HepG2 (cell line): ENCODE results near the gene GFRA4. TPM values are rescaled to one million over a fixed set of nuclear protein-coding genes. Genes with fewer than 3 reads are reported as not detected.
A peak's percentile ranks its signal among the peaks of the same experiment; 100 is the strongest.

Experiments used
- ATAC-seq: fragments of 200-7000 bp; cut with Tn5 transposase; 3 replicates; pipeline ENCODE4 v1.9.1; 2020; ENCODE audit warnings: mild to moderate bottlenecking, moderate library complexity
- BruUV-seq: library from RNA; stranded (reverse); fragments of 400-500 nt; replicated peaks from 2 replicates; lab custom pipeline; 2021; lab: Mats Ljungman, UMichigan
- CTCF ChIA-PET: fragments of 300-600 bp; formaldehyde crosslinking; extraction: SDS; loops from one replicate; lab custom pipeline; 2021; ENCODE audit warnings: low total read pairs, inconsistent platforms, low intra/inter-chr PET ratio; lab: Yijun Ruan, JAX
- POLR2A ChIA-PET: fragments of 350-600 bp; sonication (Branson Sonifier 250); formaldehyde crosslinking; loops from one replicate; lab custom pipeline; 2020; ENCODE audit warnings: antibody characterized with exemption, inconsistent platforms; lab: Yijun Ruan, JAX
- DNase-seq: peaks from one replicate; pipeline ENCODE4 v3.0.0-alpha.2; 2015; ENCODE audit warnings: low spot score
- FAIRE-seq: peaks from 3 replicates; lab custom pipeline; 2011; peaks lifted over from hg19 to GRCh38; lab: Jason Lieb, UNC
- H2AFZ ChIP-seq: one replicate; pipeline ENCODE4 v1.6.1; 2011; ENCODE audit warnings: low read length, inconsistent platforms
- H3K27ac ChIP-seq: fragments of 300-600 bp; 3 replicates; pipeline ENCODE4 v1.8.0; 2011; ENCODE audit warnings: mixed run types, mild to moderate bottlenecking, mixed read lengths, low read length, inconsistent platforms; ENCODE audit not compliant: insufficient read depth; ENCODE audit errors: extremely low read length
- H3K27me3 ChIP-seq, 2 experiments: fragments of 200-600 bp in 1 of 2; 2 replicates in 1 of 2; 3 replicates in 1 of 2; pipeline versions ENCODE4 v1.6.0 to v1.8.0; 2011; ENCODE audit warnings: low read length in 2 of 2, mild to moderate bottlenecking in 2 of 2, moderate library complexity in 2 of 2, inconsistent platforms in 1 of 2; ENCODE audit not compliant: insufficient read depth in 2 of 2, control insufficient read depth in 1 of 2
- H3K36me3 ChIP-seq, 2 experiments: fragments of 200-600 bp in 1 of 2; replicated peaks in 1 of 2; 2 replicates in 1 of 2; 3 replicates in 1 of 2; pipeline versions ENCODE4 v1.5.1 to v1.8.0; 2011; ENCODE audit warnings: low read length in 2 of 2, inconsistent platforms in 1 of 2; ENCODE audit not compliant: insufficient read depth in 2 of 2, control insufficient read depth in 1 of 2
- H3K4me1 ChIP-seq: 2 replicates; pipeline ENCODE4 v1.5.1; 2012; ENCODE audit warnings: low read length, inconsistent platforms; ENCODE audit not compliant: insufficient read depth
- H3K4me2 ChIP-seq: 2 replicates; pipeline ENCODE4 v1.6.0; 2011; ENCODE audit warnings: low read depth, low read length, inconsistent platforms
- H3K4me3 ChIP-seq, 3 experiments: fragments of 200-600 bp in 1 of 3; sonication (generic), shearing (Covaris generic) in 1 of 3; replicated peaks in 1 of 3; 2 replicates each; pipeline ENCODE4 v1.5.1; 2011 to 2016; ENCODE audit warnings: low read length in 3 of 3, inconsistent platforms in 2 of 3, low read depth in 2 of 3, mild to moderate bottlenecking in 2 of 3, control low read depth in 1 of 3, mixed read lengths in 1 of 3; ENCODE audit not compliant: insufficient read depth in 1 of 3
- H3K79me2 ChIP-seq: one replicate; pipeline ENCODE4 v1.6.1; 2011; ENCODE audit warnings: low read length, inconsistent platforms; ENCODE audit not compliant: insufficient read depth
- H3K9ac ChIP-seq: 2 replicates; pipeline ENCODE4 v1.6.0; 2011; ENCODE audit warnings: mild to moderate bottlenecking, low read depth, low read length, inconsistent platforms; ENCODE audit not compliant: insufficient read depth
- H3K9me3 ChIP-seq: 2 replicates; pipeline ENCODE4 v1.5.1; 2012; ENCODE audit warnings: mild to moderate bottlenecking, low read length
- H4K20me1 ChIP-seq: 2 replicates; pipeline ENCODE4 v1.6.0; 2011; ENCODE audit warnings: inconsistent platforms, mild to moderate bottlenecking, low read length, moderate library complexity; ENCODE audit not compliant: insufficient read depth
- ISX ChIP-seq: sonication (generic); formaldehyde crosslinking; conservative IDR thresholded peaks from 2 replicates; pipeline ENCODE4 v1.5.0; 2020; ENCODE audit warnings: missing genetic modification reagents
- JARID2 ChIP-seq: sonication (generic); formaldehyde crosslinking; IDR thresholded peaks from 2 replicates; pipeline ENCODE4 v1.8.1; 2023; ENCODE audit warnings: missing genetic modification reagents, inconsistent platforms; ENCODE audit not compliant: insufficient replicate concordance
- JUND ChIP-seq: sonication (generic); formaldehyde crosslinking; IDR thresholded peaks from 2 replicates; pipeline ENCODE4 v1.8.0; 2022; ENCODE audit warnings: mild to moderate bottlenecking, missing genetic modification reagents
- KLF13 ChIP-seq: sonication (generic); formaldehyde crosslinking; IDR thresholded peaks from 2 replicates; pipeline ENCODE4 v1.4.0; 2020; ENCODE audit warnings: mild to moderate bottlenecking, missing genetic modification reagents
- MIER2 ChIP-seq: IDR thresholded peaks from 2 replicates; pipeline ENCODE4 v1.6.1; 2016; ENCODE audit warnings: missing biosample characterization, missing genetic modification reagents
- MLLT10 ChIP-seq: sonication (generic); formaldehyde crosslinking; IDR thresholded peaks from 2 replicates; pipeline ENCODE4 v1.4.0; 2020; ENCODE audit warnings: missing genetic modification reagents
- MTA3 ChIP-seq: sonication (generic); formaldehyde crosslinking; IDR thresholded peaks from 2 replicates; pipeline ENCODE4 v1.4.0; 2020; ENCODE audit warnings: missing genetic modification reagents
- PHB2 ChIP-seq: fragments of 450-650 bp; IDR thresholded peaks from 2 replicates; pipeline ENCODE4 v1.6.1; 2018; ENCODE audit not compliant: partially characterized antibody
- POLR2A ChIP-seq, 2 experiments: IDR thresholded peaks; 2 replicates each; pipeline ENCODE4 v1.6.1; 2011; ENCODE audit warnings: low read depth in 2 of 2, low read length in 2 of 2, mild to moderate bottlenecking in 1 of 2, moderate library complexity in 1 of 2; ENCODE audit not compliant: insufficient read depth in 1 of 2
- RBM22 ChIP-seq: fragments of 200-400 bp; formaldehyde crosslinking; optimal IDR thresholded peaks from 2 replicates; pipeline ENCODE3; 2017; ENCODE audit warnings: mild to moderate bottlenecking, low read length, moderate library complexity
- SAFB2 ChIP-seq: sonication (generic); formaldehyde crosslinking; IDR thresholded peaks from 2 replicates; pipeline ENCODE4 v1.5.1; 2020; ENCODE audit warnings: missing genetic modification reagents, low read depth, mild to moderate bottlenecking, borderline replicate concordance
- SAP130 ChIP-seq: IDR thresholded peaks from 2 replicates; pipeline ENCODE4 v1.6.1; 2016; ENCODE audit warnings: low read depth
- XRCC5 ChIP-seq: fragments of 200-400 bp; formaldehyde crosslinking; optimal IDR thresholded peaks from 2 replicates; pipeline ENCODE3; 2017; ENCODE audit warnings: mild to moderate bottlenecking, low read length
- ZBTB26 ChIP-seq: IDR thresholded peaks from 2 replicates; pipeline ENCODE4 v1.6.1; 2016; ENCODE audit warnings: missing compliant biosample characterization, missing genetic modification reagents, borderline replicate concordance
- ZNF33A ChIP-seq: sonication (generic); formaldehyde crosslinking; IDR thresholded peaks from 2 replicates; pipeline ENCODE4 v1.5.1; 2020; ENCODE audit warnings: missing genetic modification reagents, mild to moderate bottlenecking, moderate library complexity, borderline replicate concordance
- ZNF567 ChIP-seq: sonication (generic); formaldehyde crosslinking; IDR thresholded peaks from 2 replicates; pipeline ENCODE4 v1.8.1; 2023; ENCODE audit warnings: mild to moderate bottlenecking, missing genetic modification reagents, borderline replicate concordance
- ZNF740 ChIP-seq: sonication (generic); formaldehyde crosslinking; IDR thresholded peaks from 2 replicates; pipeline ENCODE4 v1.4.0; 2020; ENCODE audit warnings: missing genetic modification reagents
- ZNF792 ChIP-seq: IDR thresholded peaks from 2 replicates; pipeline ENCODE4 v1.6.1; 2016
- ZSCAN12 ChIP-seq: sonication (generic); formaldehyde crosslinking; IDR thresholded peaks from 2 replicates; pipeline ENCODE4 v1.9.0; 2021; ENCODE audit warnings: mild to moderate bottlenecking, missing genetic modification reagents
- WGBS: methylation state at CpG from one replicate; pipeline ENCODE4 v1.1.6; 2017; ENCODE audit warnings: low lambda C conversion rate; 5-methylcytosine and 5-hydroxymethylcytosine counted together
- in situ Hi-C: cut with HindIII; loops from 2 replicates; pipeline ENCODE4 v1.10.0; 2017; ENCODE audit warnings: low pct_unique_long_range_greater_than_20kb; ENCODE audit not compliant: extremely low pct_ligation_motif_present
- intact Hi-C: fragments of 100-400 bp; cut with micrococcal nuclease; formaldehyde crosslinking; loops from one replicate; pipeline ENCODE4 v1.10.0; 2022; ENCODE audit not compliant: unreplicated experiment
- polyA plus RNA-seq, 8 experiments: library from polyadenylated mRNA; depleted of rRNA in 3 of 8; stranded (reverse) in 7 of 8; unstranded in 1 of 8; fragments of >200 nt; fragmentation: Illumina TruSeq in 4 of 8; extraction: Trizol in 4 of 8; gene quantifications; 2 replicates each; pipeline versions ENCODE4 v1.2.1 to v1.2.3, GENCODE V29; 2011 to 2016; ENCODE audit warnings: low read depth in 4 of 8, missing spikeins in 1 of 8, mixed read lengths in 1 of 8; ENCODE audit not compliant: insufficient read depth in 1 of 8
- total RNA-seq, 5 experiments: library from RNA; depleted of rRNA; stranded (reverse); fragments of >200 nt; fragmentation: Illumina TruSeq; extraction: Trizol; gene quantifications; 2 replicates each; pipeline ENCODE4 v1.2.3, GENCODE V29; 2016; ENCODE audit warnings: low read depth in 1 of 5

Gene GFRA4
- total and polyA plus RNA-seq, 2 of the 13 experiments (the other 11 are each of a cell fraction or from before 2014, with no cell fraction given): not detected

- DNase-seq (no peak), ATAC-seq (no peak), FAIRE-seq (no peak)
- in situ Hi-C loops (no loop called here), intact Hi-C loops (no loop called here)
- Histone ChIP-seq H3K27me3 (no peaks in the 10 kb centered on the region), H3K27ac (no peak overlapping the region), H3K36me3 (peaks cover 10 to 12% of the 10 kb centered on the region in 2 experiments; a peak in 4 of 5 replicates), H3K4me1 (peaks cover 27% of the 10 kb centered on the region), H3K9ac (no peak overlapping the region), H3K9me3 (no peaks in the 10 kb centered on the region), H4K20me1 (no peaks in the 10 kb centered on the region), H3K4me2 (no peak overlapping the region), H3K4me3 (no peak overlapping the region), H3K79me2 (no peaks in the 10 kb centered on the region), H2AFZ (no peak overlapping the region)
- WGBS: 85% methylated on average over 6 of the region's 6 CpGs
- ChIA-PET CTCF (no interaction called here), POLR2A (no interaction called here)
- no TSS peak for BruUV-seq
- TF ChIP-seq RBM22: peak; percentile 17
- no peak for TF ChIP-seq PHB2
These were observed 29.2 kb downstream of the GFRA4 start for GRCh38 chr20:3633913-3634478.

GRCh38 chr20:3632311-3633004 lies 30.7 kb downstream of the GFRA4 start:
- H3K4me2 ChIP-seq: no peak overlapping the region
- no peak for FAIRE-seq
- no peaks in the 10 kb centered on the region for H3K27me3 ChIP-seq
- 76% methylated on average over 7 of the region's 7 CpGs for WGBS
- H3K4me3 ChIP-seq: no peak overlapping the region
- peak; percentile 43 for DNase-seq
- H3K36me3 ChIP-seq: peaks cover 10 to 12% of the 10 kb centered on the region in 2 experiments; a peak in 4 of 5 replicates
- peaks cover 38% of the 10 kb centered on the region for H3K4me1 ChIP-seq
- peak; percentile 45 for ATAC-seq
- CTCF ChIA-PET: interaction anchor here (1.4 kb wide), 1 partner anchor 69 kb away, joined by 4 read pairs; no protein-coding TSS in a partner anchor
- H3K79me2 ChIP-seq: no peaks in the 10 kb centered on the region
- intact Hi-C loops (loop anchor here (1.0 kb wide), 1 partner anchor 69 kb away; no protein-coding TSS in a partner anchor), in situ Hi-C loops (no loop called here)
- no peak overlapping the region for H2AFZ ChIP-seq
- BruUV-seq: no TSS peak
- no peak overlapping the region for H3K27ac ChIP-seq
- H3K9ac ChIP-seq: no peak overlapping the region
- H4K20me1 ChIP-seq: peaks cover 5% of the 10 kb centered on the region
- POLR2A ChIA-PET: no interaction called here
- no peaks in the 10 kb centered on the region for H3K9me3 ChIP-seq
- TF ChIP-seq ZNF792: no peak
- TF ChIP-seq SAFB2 (CRISPR knock-in tag): no peak
- TF ChIP-seq JARID2 (CRISPR knock-in tag): no peak
- no peak for TF ChIP-seq MTA3 (CRISPR knock-in tag)
- TF ChIP-seq XRCC5: no peak
- TF ChIP-seq POLR2A (IDR thresholded peaks at IDR 0.05; ENCODE audit: insufficient read depth in 1 of 2, low read depth in 2 of 2, low read length in 2 of 2): no peak
- TF ChIP-seq ZSCAN12 (CRISPR knock-in tag): no peak
- TF ChIP-seq KLF13 (CRISPR knock-in tag): 0 out of 2 replicates have a peak, but pooled peaks have one; percentile 52
- no peak for TF ChIP-seq ZNF740 (CRISPR knock-in tag)
- no peak for TF ChIP-seq MIER2 (CRISPR knock-in tag)
- no peak for TF ChIP-seq ZNF33A (CRISPR knock-in tag)
- no peak for TF ChIP-seq JUND (CRISPR knock-in tag)
- TF ChIP-seq ZBTB26: no peak
- 0 out of 2 replicates have a peak, but pooled peaks have one; percentile 13 for TF ChIP-seq SAP130 (CRISPR knock-in tag)
- no peak for TF ChIP-seq ISX
- no peak for TF ChIP-seq ZNF567
- no peak for TF ChIP-seq MLLT10 (CRISPR knock-in tag)
